HepG2 (cell line): ENCODE data around the gene JAG1. TPM values are rescaled to one million over a fixed set of nuclear protein-coding genes. Genes with fewer than 3 reads are reported as not detected.
A peak's percentile ranks its signal among the peaks of the same experiment; 100 is the strongest.
"Not testable (repeated sequence)": the region's sequence is repeated elsewhere in the genome, so short reads cannot be mapped to it uniquely, and the experiment has no call there.

ENCODE experiments used
- ATAC-seq: fragments of 200-7000 bp; cut with Tn5 transposase; 3 replicates; pipeline ENCODE4 v1.9.1; 2020; ENCODE audit warnings: mild to moderate bottlenecking, moderate library complexity
- BruUV-seq: library from RNA; stranded (reverse); fragments of 400-500 nt; replicated peaks from 2 replicates; lab custom pipeline; 2021; lab: Mats Ljungman, UMichigan
- CTCF ChIA-PET: fragments of 300-600 bp; formaldehyde crosslinking; extraction: SDS; loops from one replicate; lab custom pipeline; 2021; ENCODE audit warnings: low total read pairs, inconsistent platforms, low intra/inter-chr PET ratio; lab: Yijun Ruan, JAX
- POLR2A ChIA-PET: fragments of 350-600 bp; sonication (Branson Sonifier 250); formaldehyde crosslinking; loops from one replicate; lab custom pipeline; 2020; ENCODE audit warnings: antibody characterized with exemption, inconsistent platforms; lab: Yijun Ruan, JAX
- DNase-seq: peaks from one replicate; pipeline ENCODE4 v3.0.0-alpha.2; 2015; ENCODE audit warnings: low spot score
- FAIRE-seq: peaks from 3 replicates; lab custom pipeline; 2011; peaks lifted over from hg19 to GRCh38; lab: Jason Lieb, UNC
- H2AFZ ChIP-seq: one replicate; pipeline ENCODE4 v1.6.1; 2011; ENCODE audit warnings: low read length, inconsistent platforms
- H3K27ac ChIP-seq: fragments of 300-600 bp; 3 replicates; pipeline ENCODE4 v1.8.0; 2011; ENCODE audit warnings: mixed run types, mild to moderate bottlenecking, mixed read lengths, low read length, inconsistent platforms; ENCODE audit not compliant: insufficient read depth; ENCODE audit errors: extremely low read length
- H3K27me3 ChIP-seq, 2 experiments: fragments of 200-600 bp in 1 of 2; 2 replicates in 1 of 2; 3 replicates in 1 of 2; pipeline versions ENCODE4 v1.6.0 to v1.8.0; 2011; ENCODE audit warnings: low read length in 2 of 2, mild to moderate bottlenecking in 2 of 2, moderate library complexity in 2 of 2, inconsistent platforms in 1 of 2; ENCODE audit not compliant: insufficient read depth in 2 of 2, control insufficient read depth in 1 of 2
- H3K36me3 ChIP-seq, 2 experiments: fragments of 200-600 bp in 1 of 2; replicated peaks in 1 of 2; 2 replicates in 1 of 2; 3 replicates in 1 of 2; pipeline versions ENCODE4 v1.5.1 to v1.8.0; 2011; ENCODE audit warnings: low read length in 2 of 2, inconsistent platforms in 1 of 2; ENCODE audit not compliant: insufficient read depth in 2 of 2, control insufficient read depth in 1 of 2
- H3K4me1 ChIP-seq: 2 replicates; pipeline ENCODE4 v1.5.1; 2012; ENCODE audit warnings: low read length, inconsistent platforms; ENCODE audit not compliant: insufficient read depth
- H3K4me2 ChIP-seq: 2 replicates; pipeline ENCODE4 v1.6.0; 2011; ENCODE audit warnings: low read depth, low read length, inconsistent platforms
- H3K4me3 ChIP-seq, 3 experiments: fragments of 200-600 bp in 1 of 3; sonication (generic), shearing (Covaris generic) in 1 of 3; replicated peaks in 1 of 3; 2 replicates each; pipeline ENCODE4 v1.5.1; 2011 to 2016; ENCODE audit warnings: low read length in 3 of 3, inconsistent platforms in 2 of 3, low read depth in 2 of 3, mild to moderate bottlenecking in 2 of 3, control low read depth in 1 of 3, mixed read lengths in 1 of 3; ENCODE audit not compliant: insufficient read depth in 1 of 3
- H3K79me2 ChIP-seq: one replicate; pipeline ENCODE4 v1.6.1; 2011; ENCODE audit warnings: low read length, inconsistent platforms; ENCODE audit not compliant: insufficient read depth
- H3K9ac ChIP-seq: 2 replicates; pipeline ENCODE4 v1.6.0; 2011; ENCODE audit warnings: mild to moderate bottlenecking, low read depth, low read length, inconsistent platforms; ENCODE audit not compliant: insufficient read depth
- H3K9me3 ChIP-seq: 2 replicates; pipeline ENCODE4 v1.5.1; 2012; ENCODE audit warnings: mild to moderate bottlenecking, low read length
- H4K20me1 ChIP-seq: 2 replicates; pipeline ENCODE4 v1.6.0; 2011; ENCODE audit warnings: inconsistent platforms, mild to moderate bottlenecking, low read length, moderate library complexity; ENCODE audit not compliant: insufficient read depth
- EP300 ChIP-seq, 3 experiments: sonication (generic) in 1 of 3; formaldehyde crosslinking in 1 of 3; IDR thresholded peaks; 2 replicates each; pipeline versions ENCODE4 v1.5.1 to v1.6.1; 2011 to 2020; ENCODE audit warnings: low read depth in 2 of 3, low read length in 2 of 3, borderline replicate concordance in 1 of 3, improper control_type of control experiment in 1 of 3, mild to moderate bottlenecking in 1 of 3, missing genetic modification reagents in 1 of 3, moderate library complexity in 1 of 3
- FOSL2 ChIP-seq: sonication (generic); formaldehyde crosslinking; IDR thresholded peaks from 2 replicates; pipeline ENCODE4 v1.4.0; 2020; ENCODE audit warnings: missing genetic modification reagents
- MED1 ChIP-seq: sonication (generic); formaldehyde crosslinking; IDR thresholded peaks from 2 replicates; pipeline ENCODE4 v1.4.0; 2020; ENCODE audit warnings: missing genetic modification reagents
- RAD21 ChIP-seq: fragments of 450-650 bp; formaldehyde crosslinking; IDR thresholded peaks from 2 replicates; pipeline ENCODE4 v1.5.0; 2020; ENCODE audit warnings: mild to moderate bottlenecking
- SAP130 ChIP-seq: IDR thresholded peaks from 2 replicates; pipeline ENCODE4 v1.6.1; 2016; ENCODE audit warnings: low read depth
- SMC3 ChIP-seq: IDR thresholded peaks from 2 replicates; pipeline ENCODE4 v1.6.1; 2011; ENCODE audit warnings: low read length, improper control_type of control experiment
- SOX6 ChIP-seq, 2 experiments: fragments of 450-650 bp in 1 of 2; sonication (generic) in 1 of 2; formaldehyde crosslinking in 1 of 2; IDR thresholded peaks; 2 replicates each; pipeline versions ENCODE4 v1.4.0 to v1.6.1; 2017 to 2020; ENCODE audit warnings: antibody characterized with exemption in 1 of 2, mild to moderate bottlenecking in 1 of 2, missing genetic modification reagents in 1 of 2
- STAG1 ChIP-seq: sonication (generic); formaldehyde crosslinking; IDR thresholded peaks from 2 replicates; pipeline ENCODE4 v1.4.0; 2020; ENCODE audit warnings: missing genetic modification reagents
- ZIK1 ChIP-seq: sonication (generic); formaldehyde crosslinking; IDR thresholded peaks from 2 replicates; pipeline ENCODE4 v1.5.0; 2020; ENCODE audit warnings: mild to moderate bottlenecking, low read depth, missing genetic modification reagents, borderline replicate concordance
- ZNF7 ChIP-seq: IDR thresholded peaks from 2 replicates; pipeline ENCODE4 v1.6.1; 2016; ENCODE audit warnings: missing biosample characterization, missing genetic modification reagents
- WGBS: methylation state at CpG from one replicate; pipeline ENCODE4 v1.1.6; 2017; ENCODE audit warnings: low lambda C conversion rate; 5-methylcytosine and 5-hydroxymethylcytosine counted together
- in situ Hi-C: cut with HindIII; loops from 2 replicates; pipeline ENCODE4 v1.10.0; 2017; ENCODE audit warnings: low pct_unique_long_range_greater_than_20kb; ENCODE audit not compliant: extremely low pct_ligation_motif_present
- intact Hi-C: fragments of 100-400 bp; cut with micrococcal nuclease; formaldehyde crosslinking; loops from one replicate; pipeline ENCODE4 v1.10.0; 2022; ENCODE audit not compliant: unreplicated experiment
- polyA plus RNA-seq, 8 experiments: library from polyadenylated mRNA; depleted of rRNA in 3 of 8; stranded (reverse) in 7 of 8; unstranded in 1 of 8; fragments of >200 nt; fragmentation: Illumina TruSeq in 4 of 8; extraction: Trizol in 4 of 8; gene quantifications; 2 replicates each; pipeline versions ENCODE4 v1.2.1 to v1.2.3, GENCODE V29; 2011 to 2016; ENCODE audit warnings: low read depth in 4 of 8, missing spikeins in 1 of 8, mixed read lengths in 1 of 8; ENCODE audit not compliant: insufficient read depth in 1 of 8
- total RNA-seq, 5 experiments: library from RNA; depleted of rRNA; stranded (reverse); fragments of >200 nt; fragmentation: Illumina TruSeq; extraction: Trizol; gene quantifications; 2 replicates each; pipeline ENCODE4 v1.2.3, GENCODE V29; 2016; ENCODE audit warnings: low read depth in 1 of 5
- TF ChIP-seq, protein P1 (sequence below): sonication (generic); formaldehyde crosslinking; IDR thresholded peaks from 2 replicates; pipeline ENCODE4 v1.8.0; 2022; ENCODE audit warnings: mild to moderate bottlenecking, missing genetic modification reagents; ENCODE audit not compliant: insufficient replicate concordance
- TF ChIP-seq, protein P2 (sequence below): sonication (generic); formaldehyde crosslinking; IDR thresholded peaks from 2 replicates; pipeline ENCODE4 v1.4.0; 2020; ENCODE audit warnings: missing genetic modification reagents, borderline replicate concordance
- TF ChIP-seq, protein P3 (sequence below): sonication (generic); formaldehyde crosslinking; conservative IDR thresholded peaks from 2 replicates; pipeline ENCODE4 v1.4.0; 2020; ENCODE audit warnings: missing genetic modification reagents

The JAG1 gene
- total and polyA plus RNA-seq, 2 of the 13 experiments (the other 11 are each of a cell fraction or from before 2014, with no cell fraction given): 47.1 to 56.3 TPM

DNA sequence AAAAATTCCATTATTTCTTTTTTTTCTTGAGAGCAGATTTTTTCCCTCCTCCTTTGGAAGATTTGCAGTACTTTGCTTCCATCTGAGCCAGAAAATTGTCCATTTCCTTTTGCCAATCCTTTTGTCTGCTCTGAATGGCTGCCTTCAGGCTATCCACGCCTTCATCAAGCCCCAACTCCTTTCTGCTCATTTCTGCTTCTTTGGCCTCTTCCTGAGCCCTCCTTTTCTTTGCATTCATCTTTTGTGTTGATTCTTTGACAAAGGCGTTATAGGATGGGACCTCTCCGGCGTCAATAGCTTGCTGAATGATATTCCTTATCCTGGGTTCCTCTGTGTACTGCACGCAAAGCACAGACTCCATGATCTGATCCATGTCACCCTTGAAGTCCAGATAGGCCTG is 60.4 kb downstream of the JAG1 start:
- H4K20me1 ChIP-seq, in situ Hi-C loops, H3K27ac ChIP-seq, H3K36me3 ChIP-seq, H3K27me3 ChIP-seq, H3K79me2 ChIP-seq, ATAC-seq, FAIRE-seq, H2AFZ ChIP-seq, H3K4me3 ChIP-seq, H3K4me2 ChIP-seq, DNase-seq, intact Hi-C loops, CTCF ChIA-PET, H3K9ac ChIP-seq, POLR2A ChIA-PET, H3K9me3 ChIP-seq, BruUV-seq: not testable (repeated sequence)
- 96% methylated on average over 5 of the region's 5 CpGs for WGBS
- H3K4me1 ChIP-seq: peaks cover 22% of the 10 kb centered on the region

DNA sequence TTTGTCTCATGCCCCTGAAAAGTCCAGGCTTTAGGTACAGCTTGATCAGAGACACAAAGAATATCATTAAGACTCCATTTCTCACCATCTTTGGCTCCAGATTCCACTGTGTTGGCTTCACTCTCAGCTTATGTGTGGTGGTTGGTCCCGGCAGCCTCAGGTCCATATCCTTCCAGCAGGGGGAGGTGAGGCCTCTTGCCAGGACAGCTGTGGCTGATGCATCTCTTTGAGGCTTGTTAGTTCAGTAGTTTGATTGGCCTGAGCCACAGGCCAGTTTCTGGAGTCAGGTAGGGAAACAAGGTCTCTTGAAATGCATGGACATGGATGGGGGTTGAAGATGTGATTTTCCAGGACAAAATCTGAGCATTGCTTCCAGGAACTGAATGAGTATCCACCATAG is 62.4 kb downstream of the JAG1 start:
- peak; percentile 44 for DNase-seq
- Histone ChIP-seq H3K4me3 (no peak overlapping the region), H4K20me1 (no peaks in the 10 kb centered on the region), H3K27me3 (no peaks in the 10 kb centered on the region), H2AFZ (no peak overlapping the region), H3K4me2 (no peak overlapping the region), H3K27ac (no peak overlapping the region), H3K79me2 (no peaks in the 10 kb centered on the region), H3K36me3 (peaks cover 0 to 6% of the 10 kb centered on the region in 2 experiments; a peak in 3 of 5 replicates), H3K9ac (no peak overlapping the region), H3K9me3 (no peaks in the 10 kb centered on the region), H3K4me1 (peaks cover under 1% of the 10 kb centered on the region)
- POLR2A ChIA-PET: interaction anchor here (0.6 kb wide), 1 partner anchor 46 kb away, joined by 3 read pairs; no protein-coding TSS in a partner anchor
- in situ Hi-C loops (no loop called here), intact Hi-C loops (loop anchor here (1.0 kb wide), 3 partner anchors 488 to 663 kb away; no protein-coding TSS in a partner anchor)
- peak; percentile 97 for ATAC-seq
- WGBS: 89% methylated on average over 1 of the region's 1 CpG
- FAIRE-seq: no peak
- CTCF ChIA-PET: interaction anchor here (1.0 kb wide), 1 partner anchor 58 kb away, joined by 3 read pairs; no protein-coding TSS in a partner anchor
- BruUV-seq: no TSS peak
- TF ChIP-seq SAP130 (CRISPR knock-in tag) (peak; percentile 26; the same call in 1 of the 2 replicates), EP300 (IDR thresholded peaks at IDR 0.05; ENCODE audit: low read depth in 2 of 2, low read length in 2 of 2) (peak in 1 of 2 experiments; percentile 15; a peak in 1 of 4 replicates), EP300 (CRISPR knock-in tag; IDR thresholded peaks at IDR 0.05; ENCODE audit: borderline replicate concordance) (0 out of 2 replicates have a peak, but pooled peaks have one; percentile 14), MED1 (CRISPR knock-in tag) (0 out of 2 replicates have a peak, but pooled peaks have one; percentile 43), ZIK1 (no peak), SMC3 (peak; percentile 83), SOX6 (IDR thresholded peaks at IDR 0.05) (no peak), SOX6 (CRISPR knock-in tag; IDR thresholded peaks at IDR 0.05) (peak; percentile 18; the same call in 1 of the 2 replicates), STAG1 (peak; percentile 80), ZNF7 (CRISPR knock-in tag) (peak; percentile 37; the same call in 1 of the 2 replicates), RAD21 (CRISPR knock-in tag) (peak; percentile 57), FOSL2 (CRISPR knock-in tag) (peak; percentile 54)
- TF ChIP-seq, protein P1, sequence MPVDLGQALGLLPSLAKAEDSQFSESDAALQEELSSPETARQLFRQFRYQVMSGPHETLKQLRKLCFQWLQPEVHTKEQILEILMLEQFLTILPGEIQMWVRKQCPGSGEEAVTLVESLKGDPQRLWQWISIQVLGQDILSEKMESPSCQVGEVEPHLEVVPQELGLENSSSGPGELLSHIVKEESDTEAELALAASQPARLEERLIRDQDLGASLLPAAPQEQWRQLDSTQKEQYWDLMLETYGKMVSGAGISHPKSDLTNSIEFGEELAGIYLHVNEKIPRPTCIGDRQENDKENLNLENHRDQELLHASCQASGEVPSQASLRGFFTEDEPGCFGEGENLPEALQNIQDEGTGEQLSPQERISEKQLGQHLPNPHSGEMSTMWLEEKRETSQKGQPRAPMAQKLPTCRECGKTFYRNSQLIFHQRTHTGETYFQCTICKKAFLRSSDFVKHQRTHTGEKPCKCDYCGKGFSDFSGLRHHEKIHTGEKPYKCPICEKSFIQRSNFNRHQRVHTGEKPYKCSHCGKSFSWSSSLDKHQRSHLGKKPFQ (CRISPR knock-in tag): no peak
- TF ChIP-seq, protein P2, sequence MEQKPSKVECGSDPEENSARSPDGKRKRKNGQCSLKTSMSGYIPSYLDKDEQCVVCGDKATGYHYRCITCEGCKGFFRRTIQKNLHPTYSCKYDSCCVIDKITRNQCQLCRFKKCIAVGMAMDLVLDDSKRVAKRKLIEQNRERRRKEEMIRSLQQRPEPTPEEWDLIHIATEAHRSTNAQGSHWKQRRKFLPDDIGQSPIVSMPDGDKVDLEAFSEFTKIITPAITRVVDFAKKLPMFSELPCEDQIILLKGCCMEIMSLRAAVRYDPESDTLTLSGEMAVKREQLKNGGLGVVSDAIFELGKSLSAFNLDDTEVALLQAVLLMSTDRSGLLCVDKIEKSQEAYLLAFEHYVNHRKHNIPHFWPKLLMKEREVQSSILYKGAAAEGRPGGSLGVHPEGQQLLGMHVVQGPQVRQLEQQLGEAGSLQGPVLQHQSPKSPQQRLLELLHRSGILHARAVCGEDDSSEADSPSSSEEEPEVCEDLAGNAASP (CRISPR knock-in tag): 0 out of 2 replicates have a peak, but pooled peaks have one; percentile 15
- TF ChIP-seq, protein P3, sequence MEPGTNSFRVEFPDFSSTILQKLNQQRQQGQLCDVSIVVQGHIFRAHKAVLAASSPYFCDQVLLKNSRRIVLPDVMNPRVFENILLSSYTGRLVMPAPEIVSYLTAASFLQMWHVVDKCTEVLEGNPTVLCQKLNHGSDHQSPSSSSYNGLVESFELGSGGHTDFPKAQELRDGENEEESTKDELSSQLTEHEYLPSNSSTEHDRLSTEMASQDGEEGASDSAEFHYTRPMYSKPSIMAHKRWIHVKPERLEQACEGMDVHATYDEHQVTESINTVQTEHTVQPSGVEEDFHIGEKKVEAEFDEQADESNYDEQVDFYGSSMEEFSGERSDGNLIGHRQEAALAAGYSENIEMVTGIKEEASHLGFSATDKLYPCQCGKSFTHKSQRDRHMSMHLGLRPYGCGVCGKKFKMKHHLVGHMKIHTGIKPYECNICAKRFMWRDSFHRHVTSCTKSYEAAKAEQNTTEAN (CRISPR knock-in tag): no peak
